GM21423 (cell line): ENCODE measurements around the gene ELK4.

ENCODE experiments used
- ATAC-seq: cut with Tn5 transposase; IDR thresholded peaks from one replicate; pipeline ENCODE4 v1.9.1; 2021; ENCODE audit warnings: mild to moderate bottlenecking, moderate library complexity; ENCODE audit not compliant: unreplicated experiment

Gene ELK4

GRCh38 chr1:205596876-205597275 lies 34.9 kb downstream of the ELK4 start:
- no peak for ATAC-seq

GRCh38 chr1:205595861-205596260 lies 36.0 kb downstream of the ELK4 start:
- no peak for ATAC-seq

GRCh38 chr1:205595435-205595834 lies 36.4 kb downstream of the ELK4 start:
- ATAC-seq, result no peak

- no peak for ATAC-seq
Observed at GRCh38 chr1:205594846-205595245, 37.0 kb downstream of the ELK4 start.

- no peak for ATAC-seq
Observed at GRCh38 chr1:205593967-205594366, 37.8 kb downstream of the ELK4 start.

GRCh38 chr1:205593532-205593931 lies 38.3 kb downstream of the ELK4 start:
- ATAC-seq, result peak; percentile 42

GRCh38 chr1:205592443-205593003 lies 39.3 kb downstream of the ELK4 start:
- ATAC-seq, result no peak

- ATAC-seq, result peak; percentile 64
Observed at GRCh38 chr1:205591522-205592351, 40.1 kb downstream of the ELK4 start.

- ATAC-seq, result no peak
Observed at GRCh38 chr1:205590777-205591513, 40.9 kb downstream of the ELK4 start.

- no peak for ATAC-seq
Observed at GRCh38 chr1:205590457-205590768, 41.4 kb downstream of the ELK4 start.

GRCh38 chr1:205589618-205590456 lies 42.0 kb downstream of the ELK4 start:
- no peak for ATAC-seq

- ATAC-seq, result no peak
Observed at GRCh38 chr1:205589046-205589445, 42.8 kb downstream of the ELK4 start.

- no peak for ATAC-seq
Observed at GRCh38 chr1:205588636-205589035, 43.2 kb downstream of the ELK4 start.

- no peak for ATAC-seq
Observed at GRCh38 chr1:205587581-205587980, 44.2 kb downstream of the ELK4 start.

GRCh38 chr1:205585835-205586785 lies 45.7 kb downstream of the ELK4 start:
- ATAC-seq, result no peak

GRCh38 chr1:205585169-205585834 lies 46.5 kb downstream of the ELK4 start:
- ATAC-seq, result no peak

GRCh38 chr1:205584732-205585131 lies 47.1 kb downstream of the ELK4 start:
- ATAC-seq, result no peak

- ATAC-seq, result no peak
Observed at GRCh38 chr1:205583461-205584130, 48.2 kb downstream of the ELK4 start.
